Upper lobe of left lung (tissue), 4 donors: ENCODE results near the gene ABLIM2.

Source experiments
- POLR2A ChIP-seq, 4 donors: fragments of 450-650 bp; IDR thresholded peaks; one replicate each; pipeline ENCODE4 v1.5.1; 2016 to 2017; ENCODE audit warnings: antibody characterized with exemption in 4 of 4, mild to moderate bottlenecking in 2 of 4
- POLR2AphosphoS5 ChIP-seq, 2 donors: sonication (generic); formaldehyde crosslinking; IDR thresholded peaks; one replicate each; pipeline ENCODE4 v1.5.1; 2017; ENCODE audit warnings: antibody characterized with exemption in 2 of 2
- TF ChIP-seq, protein P1 (sequence below), 6 experiments: fragments of 450-650 bp in 4 of 6; fragments of 200-600 bp in 2 of 6; sonication (generic) in 2 of 6; IDR thresholded peaks; one replicate each; pipeline ENCODE4 v1.5.1; 2016 to 2019; ENCODE audit warnings: antibody characterized with exemption in 6 of 6

GRCh38 chr4:8205749-8206611 is 47.4 kb upstream of the ABLIM2 start:
- TF ChIP-seq, protein P1, sequence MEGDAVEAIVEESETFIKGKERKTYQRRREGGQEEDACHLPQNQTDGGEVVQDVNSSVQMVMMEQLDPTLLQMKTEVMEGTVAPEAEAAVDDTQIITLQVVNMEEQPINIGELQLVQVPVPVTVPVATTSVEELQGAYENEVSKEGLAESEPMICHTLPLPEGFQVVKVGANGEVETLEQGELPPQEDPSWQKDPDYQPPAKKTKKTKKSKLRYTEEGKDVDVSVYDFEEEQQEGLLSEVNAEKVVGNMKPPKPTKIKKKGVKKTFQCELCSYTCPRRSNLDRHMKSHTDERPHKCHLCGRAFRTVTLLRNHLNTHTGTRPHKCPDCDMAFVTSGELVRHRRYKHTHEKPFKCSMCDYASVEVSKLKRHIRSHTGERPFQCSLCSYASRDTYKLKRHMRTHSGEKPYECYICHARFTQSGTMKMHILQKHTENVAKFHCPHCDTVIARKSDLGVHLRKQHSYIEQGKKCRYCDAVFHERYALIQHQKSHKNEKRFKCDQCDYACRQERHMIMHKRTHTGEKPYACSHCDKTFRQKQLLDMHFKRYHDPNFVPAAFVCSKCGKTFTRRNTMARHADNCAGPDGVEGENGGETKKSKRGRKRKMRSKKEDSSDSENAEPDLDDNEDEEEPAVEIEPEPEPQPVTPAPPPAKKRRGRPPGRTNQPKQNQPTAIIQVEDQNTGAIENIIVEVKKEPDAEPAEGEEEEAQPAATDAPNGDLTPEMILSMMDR (IDR thresholded peaks at IDR 0.05): no peak
- TF ChIP-seq POLR2A (IDR thresholded peaks at IDR 0.05) (no peak), POLR2AphosphoS5 (IDR thresholded peaks at IDR 0.05) (no peak)
